ENCODE data around the gene FZD10.

DNA sequence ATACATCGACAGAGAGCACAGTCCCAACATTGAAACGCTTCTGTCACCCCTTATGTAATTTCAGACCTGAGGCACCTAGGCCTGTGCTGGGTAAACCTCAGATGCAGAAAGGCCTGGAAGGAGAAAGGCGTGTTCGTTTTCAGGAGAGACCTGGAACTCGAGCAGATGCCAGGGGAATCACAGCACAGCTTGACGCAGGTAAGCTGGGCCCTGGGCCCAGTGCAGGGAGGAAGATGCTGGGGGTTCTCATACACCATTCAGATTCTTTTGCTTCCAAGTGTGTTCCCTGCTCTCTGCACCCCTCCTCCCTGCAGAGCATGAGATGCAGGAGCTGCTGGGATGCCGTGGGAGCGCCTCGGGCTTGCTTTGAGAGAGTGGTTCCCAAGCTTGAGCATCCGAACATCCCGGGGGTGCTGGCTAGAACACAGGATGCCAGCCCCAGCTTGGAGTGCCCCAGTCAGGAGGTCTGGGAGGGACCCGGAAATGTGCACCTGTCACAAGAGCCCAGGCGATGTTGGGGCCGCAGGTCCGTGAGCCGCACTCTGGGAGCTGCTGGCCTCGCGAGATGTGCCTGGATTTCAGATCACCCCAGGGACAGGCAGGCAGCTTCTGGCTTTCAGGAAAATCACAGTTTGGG, 35.9 kb downstream of the FZD10 start:
- TF ChIP-seq, protein P1, sequence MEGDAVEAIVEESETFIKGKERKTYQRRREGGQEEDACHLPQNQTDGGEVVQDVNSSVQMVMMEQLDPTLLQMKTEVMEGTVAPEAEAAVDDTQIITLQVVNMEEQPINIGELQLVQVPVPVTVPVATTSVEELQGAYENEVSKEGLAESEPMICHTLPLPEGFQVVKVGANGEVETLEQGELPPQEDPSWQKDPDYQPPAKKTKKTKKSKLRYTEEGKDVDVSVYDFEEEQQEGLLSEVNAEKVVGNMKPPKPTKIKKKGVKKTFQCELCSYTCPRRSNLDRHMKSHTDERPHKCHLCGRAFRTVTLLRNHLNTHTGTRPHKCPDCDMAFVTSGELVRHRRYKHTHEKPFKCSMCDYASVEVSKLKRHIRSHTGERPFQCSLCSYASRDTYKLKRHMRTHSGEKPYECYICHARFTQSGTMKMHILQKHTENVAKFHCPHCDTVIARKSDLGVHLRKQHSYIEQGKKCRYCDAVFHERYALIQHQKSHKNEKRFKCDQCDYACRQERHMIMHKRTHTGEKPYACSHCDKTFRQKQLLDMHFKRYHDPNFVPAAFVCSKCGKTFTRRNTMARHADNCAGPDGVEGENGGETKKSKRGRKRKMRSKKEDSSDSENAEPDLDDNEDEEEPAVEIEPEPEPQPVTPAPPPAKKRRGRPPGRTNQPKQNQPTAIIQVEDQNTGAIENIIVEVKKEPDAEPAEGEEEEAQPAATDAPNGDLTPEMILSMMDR (IDR thresholded peaks at IDR 0.05) = no peak
- no peak for TF ChIP-seq POLR2A (IDR thresholded peaks at IDR 0.05)

Measured in testis (tissue), 2 donors.